H1 (cell line): ENCODE data around the gene ANXA6. TPM values are rescaled to one million over a fixed set of nuclear protein-coding genes. Genes with fewer than 3 reads are reported as not detected.

Experiments
- CTCF ChIA-PET: fragments of 300-600 bp; sonication (Branson Sonifier 250); formaldehyde crosslinking; loops from one replicate; lab custom pipeline; 2021; ENCODE audit not compliant: partially characterized antibody; lab: Charles Lee
- POLR2A ChIA-PET: fragments of 300-600 bp; sonication (Branson Sonifier 250); formaldehyde crosslinking; loops from one replicate; lab custom pipeline; 2021; ENCODE audit warnings: inconsistent platforms; ENCODE audit not compliant: partially characterized antibody; lab: Charles Lee
- DNase-seq, 2 experiments: peaks; one replicate each; pipeline versions ENCODE4 v3.0.0 to v3.0.0-alpha.2; 2010 to 2022; ENCODE audit warnings: low spot score in 2 of 2, low read depth in 1 of 2, mixed read lengths in 1 of 2
- FAIRE-seq: peaks from 2 replicates; lab custom pipeline; 2011; peaks lifted over from hg19 to GRCh38; lab: Jason Lieb, UNC
- H2AFZ ChIP-seq: 2 replicates; pipeline ENCODE4 v1.8.1; 2012; ENCODE audit warnings: low read length, inconsistent platforms
- H2AK5ac ChIP-seq: 2 replicates; pipeline ENCODE4 v1.6.1; 2013; ENCODE audit warnings: low read depth, low read length
- H2BK120ac ChIP-seq: replicated peaks from 2 replicates; pipeline ENCODE3; 2013; ENCODE audit warnings: low read depth, low read length, inconsistent platforms
- H2BK12ac ChIP-seq: 2 replicates; pipeline ENCODE4 v1.6.1; 2013; ENCODE audit warnings: low read depth, low read length
- H2BK15ac ChIP-seq: 2 replicates; pipeline ENCODE4 v1.6.1; 2013; ENCODE audit warnings: low read length
- H2BK20ac ChIP-seq: 2 replicates; pipeline ENCODE4 v1.6.1; 2013; ENCODE audit warnings: low read length
- H2BK5ac ChIP-seq: 2 replicates; pipeline ENCODE4 v1.6.1; 2013; ENCODE audit warnings: low read depth, low read length
- H3K14ac ChIP-seq: 2 replicates; pipeline ENCODE4 v1.6.1; 2013; ENCODE audit warnings: inconsistent platforms; ENCODE audit not compliant: insufficient read length
- H3K18ac ChIP-seq: 2 replicates; pipeline ENCODE4 v1.6.1; 2013; ENCODE audit warnings: low read length; ENCODE audit errors: extremely low read depth
- H3K23ac ChIP-seq: 2 replicates; pipeline ENCODE4 v1.6.1; 2013; ENCODE audit warnings: inconsistent platforms; ENCODE audit not compliant: insufficient read length
- H3K23me2 ChIP-seq: 2 replicates; pipeline ENCODE4 v1.6.1; 2013; ENCODE audit warnings: low read depth, low read length
- H3K27ac ChIP-seq: 2 replicates; pipeline ENCODE4 v1.6.1; 2011; ENCODE audit warnings: low read depth, low read length, inconsistent platforms
- H3K27me3 ChIP-seq, 4 experiments: replicated peaks in 1 of 4; 1 replicate in 1 of 4; 2 replicates in 3 of 4; pipeline versions ENCODE4 v1.6.1 to v1.8.1; 2011 to 2013; ENCODE audit warnings: low read length in 3 of 4, mild to moderate bottlenecking in 3 of 4, inconsistent platforms in 2 of 4, mixed read lengths in 2 of 4, moderate library complexity in 1 of 4; ENCODE audit not compliant: control insufficient read depth in 3 of 4, insufficient read depth in 3 of 4; ENCODE audit errors: extremely low read depth in 1 of 4
- H3K36me3 ChIP-seq, 4 experiments: 2 replicates each; pipeline versions ENCODE4 v1.6.1 to v1.8.1; 2011 to 2013; ENCODE audit warnings: mild to moderate bottlenecking in 4 of 4, low read length in 3 of 4, moderate library complexity in 2 of 4, control low read depth in 1 of 4, inconsistent platforms in 1 of 4; ENCODE audit not compliant: insufficient read depth in 4 of 4, control insufficient read depth in 2 of 4
- H3K4ac ChIP-seq: replicated peaks from 2 replicates; pipeline ENCODE3; 2013; ENCODE audit warnings: low read length, low read depth, mixed read lengths, inconsistent platforms; ENCODE audit not compliant: insufficient read length
- H3K4me1 ChIP-seq, 4 experiments: replicated peaks in 1 of 4; 1 replicate in 1 of 4; 2 replicates in 3 of 4; pipeline versions ENCODE4 v1.6.1 to v1.8.1; 2011 to 2013; ENCODE audit warnings: low read length in 3 of 4, inconsistent platforms in 2 of 4, mixed read lengths in 1 of 4; ENCODE audit not compliant: insufficient read depth in 4 of 4, control insufficient read depth in 3 of 4
- H3K4me2 ChIP-seq, 2 experiments: 2 replicates each; pipeline versions ENCODE4 v1.6.1 to v1.8.1; 2011 to 2013; ENCODE audit warnings: low read depth in 2 of 2, low read length in 2 of 2, control low read depth in 1 of 2, inconsistent platforms in 1 of 2, mild to moderate bottlenecking in 1 of 2; ENCODE audit not compliant: insufficient read depth in 1 of 2
- H3K4me3 ChIP-seq, 4 experiments: fragments of 200-600, 300-600 bp in 1 of 4; sonication (generic), shearing (Covaris generic), sonication (Bioruptor Twin) in 1 of 4; 2 replicates each; pipeline versions ENCODE4 v1.5.1 to v1.8.1; 2011 to 2016; ENCODE audit warnings: low read length in 4 of 4, low read depth in 3 of 4, control low read depth in 2 of 4, inconsistent platforms in 2 of 4, mild to moderate bottlenecking in 2 of 4, mixed read lengths in 1 of 4, moderate library complexity in 1 of 4; ENCODE audit not compliant: insufficient read depth in 2 of 4; ENCODE audit errors: extremely low read depth in 1 of 4
- H3K56ac ChIP-seq: replicated peaks from 2 replicates; pipeline ENCODE3; 2013; ENCODE audit warnings: low read depth, mild to moderate bottlenecking, mixed read lengths, low read length, inconsistent platforms; ENCODE audit not compliant: insufficient read length
- H3K79me1 ChIP-seq: 2 replicates; pipeline ENCODE4 v1.6.1; 2013; ENCODE audit warnings: low read depth, low read length, control low read depth
- H3K79me2 ChIP-seq, 2 experiments: 2 replicates each; pipeline versions ENCODE4 v1.6.1 to v1.8.1; 2012 to 2013; ENCODE audit warnings: low read length in 2 of 2, mild to moderate bottlenecking in 2 of 2, inconsistent platforms in 1 of 2; ENCODE audit not compliant: insufficient read depth in 2 of 2, control insufficient read depth in 1 of 2
- H3K9ac ChIP-seq, 4 experiments: replicated peaks in 1 of 4; 1 replicate in 1 of 4; 2 replicates in 3 of 4; pipeline versions ENCODE4 v1.6.1 to v1.8.1; 2011 to 2013; ENCODE audit warnings: low read depth in 3 of 4, low read length in 3 of 4, control low read depth in 2 of 4, mild to moderate bottlenecking in 2 of 4, moderate library complexity in 2 of 4, inconsistent platforms in 1 of 4; ENCODE audit errors: extremely low read depth in 1 of 4
- H3K9me3 ChIP-seq, 2 experiments: 2 replicates each; pipeline versions ENCODE4 v1.6.1 to v1.8.1; 2012 to 2013; ENCODE audit warnings: mild to moderate bottlenecking in 2 of 2, moderate library complexity in 2 of 2, control low read depth in 1 of 2, inconsistent platforms in 1 of 2, low read depth in 1 of 2, low read length in 1 of 2, mixed read lengths in 1 of 2; ENCODE audit not compliant: insufficient read depth in 2 of 2
- H4K20me1 ChIP-seq, 2 experiments: replicated peaks in 1 of 2; 2 replicates each; pipeline versions ENCODE3 to v1.8.1; 2011 to 2013; ENCODE audit warnings: inconsistent platforms in 2 of 2, low read length in 2 of 2, mild to moderate bottlenecking in 1 of 2; ENCODE audit not compliant: insufficient read depth in 2 of 2, control insufficient read depth in 1 of 2
- H4K5ac ChIP-seq: 2 replicates; pipeline ENCODE4 v1.6.1; 2013; ENCODE audit warnings: low read length, low read depth, mixed read lengths, inconsistent platforms; ENCODE audit not compliant: insufficient read length
- H4K8ac ChIP-seq: 2 replicates; pipeline ENCODE4 v1.8.0; 2013; ENCODE audit warnings: mild to moderate bottlenecking, moderate library complexity, low read length, inconsistent platforms; ENCODE audit not compliant: insufficient read depth; ENCODE audit errors: extremely low read depth
- H4K91ac ChIP-seq: replicated peaks from 2 replicates; pipeline ENCODE3; 2013; ENCODE audit warnings: low read length, mixed read lengths, inconsistent platforms; ENCODE audit not compliant: insufficient read length
- CBX5 ChIP-seq: fragments of 300-800, 300-1000 bp; sonication (generic); IDR thresholded peaks from 2 replicates; pipeline ENCODE4 v1.7.1; 2016; ENCODE audit warnings: antibody characterized with exemption, low read length, low read depth
- KDM4A ChIP-seq: IDR thresholded peaks from one replicate; pipeline ENCODE4 v1.7.1; 2012; ENCODE audit warnings: low read depth, mild to moderate bottlenecking, moderate library complexity, low read length, inconsistent platforms; ENCODE audit not compliant: severe bottlenecking
- WGBS, 2 experiments: shearing (Covaris generic) in 1 of 2; methylation state at CpG; one replicate each; pipeline versions ENCODE4 v1.1.6 to v1.1.7; 2013 to 2015; ENCODE audit warnings: low lambda C conversion rate in 2 of 2, mixed read lengths in 2 of 2, inconsistent platforms in 1 of 2, low coverage in 1 of 2, missing lambda C conversion rate in 1 of 2; ENCODE audit not compliant: insufficient replicate concordance in 2 of 2, insufficient coverage in 1 of 2, insufficient read length in 1 of 2; ENCODE audit errors: extremely low coverage in 1 of 2, missing lambda C conversion rate in 1 of 2; 5-methylcytosine and 5-hydroxymethylcytosine counted together
- polyA plus RNA-seq, 7 experiments: library from polyadenylated mRNA; depleted of rRNA in 3 of 7; stranded (reverse) in 5 of 7; unstranded in 2 of 7; fragments of >200 nt in 5 of 7; fragments of 200-250 nt in 2 of 7; gene quantifications; 1 replicate in 5 of 7; 2 replicates in 1 of 7; 4 replicates in 1 of 7; pipeline versions ENCODE4 v1.2.1 to v1.2.3, GENCODE V29; 2011 to 2013; ENCODE audit warnings: missing spikeins in 2 of 7, mixed read lengths in 2 of 7
- total RNA-seq: library from RNA; stranded (reverse); fragmentation: NEBNext Ultra II Directional; extraction: Animal tissue kit (Norgen Biotek cat#: 25700); gene quantifications from 2 replicates; pipeline ENCODE4 v1.2.1, GENCODE V29; 2021

The ANXA6 gene
- total and polyA plus RNA-seq, 2 of the 8 experiments (the other 6 are each of a cell fraction or from before 2014, with no cell fraction given) = 61.3 to 78.6 TPM

DNA sequence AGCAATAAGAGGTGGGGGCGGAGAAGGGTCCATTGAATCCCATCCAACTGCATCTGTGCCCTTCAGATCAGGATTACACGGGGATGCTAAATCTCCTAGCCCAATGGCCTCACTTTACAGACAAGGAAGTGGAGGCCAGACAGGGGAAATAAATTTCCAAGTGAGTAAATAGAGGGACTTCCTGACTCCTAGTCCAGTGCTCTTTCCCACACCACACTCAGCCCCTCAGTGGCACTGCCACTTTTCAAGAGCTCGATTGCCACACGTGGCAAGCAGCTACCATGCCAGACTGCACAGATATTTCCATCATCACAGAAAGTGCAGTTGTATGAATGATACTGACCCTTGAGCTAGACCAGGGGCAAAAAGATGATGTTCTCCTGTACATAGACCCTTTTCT is 68.6 kb downstream of the ANXA6 start:
- no peak overlapping the region for H3K18ac ChIP-seq
- H2BK20ac ChIP-seq = no peak overlapping the region
- peaks cover 1 to 10% (median 5%) of the 10 kb centered on the region in 4 experiments; a peak in 3 of 7 replicates for H3K4me1 ChIP-seq
- H2AFZ ChIP-seq = no peak overlapping the region
- no peak overlapping the region for H2BK5ac ChIP-seq
- POLR2A ChIA-PET = interaction anchor here (1.5 kb wide), 2 partner anchors 10 to 16 kb away, joined by 3 to 5 read pairs; no protein-coding TSS in a partner anchor
- no peaks in the 10 kb centered on the region for H3K79me2 ChIP-seq
- no peaks in the 10 kb centered on the region; the same call in 1 of the 2 replicates for H3K23me2 ChIP-seq
- no peak overlapping the region for H3K4ac ChIP-seq
- H3K56ac ChIP-seq = no peak overlapping the region
- H2BK120ac ChIP-seq = no peak overlapping the region
- no peaks in the 10 kb centered on the region for H3K79me1 ChIP-seq
- no peak overlapping the region for H3K4me2 ChIP-seq
- no peaks in the 10 kb centered on the region for H4K20me1 ChIP-seq
- H2BK15ac ChIP-seq = no peak overlapping the region
- no peak overlapping the region for H4K91ac ChIP-seq
- no peaks in the 10 kb centered on the region for H3K36me3 ChIP-seq
- H3K4me3 ChIP-seq = no peak overlapping the region
- no peak overlapping the region for H3K23ac ChIP-seq
- no peaks in the 10 kb centered on the region for H3K9me3 ChIP-seq
- no peak overlapping the region for H3K9ac ChIP-seq
- H3K27me3 ChIP-seq = no peaks in the 10 kb centered on the region; a peak in 2 of 7 replicates
- H4K8ac ChIP-seq = no peak overlapping the region
- FAIRE-seq = no peak
- 88% methylated on average over 4 of the region's 4 CpGs; no CpG with 5 or more reads in 1 of the 2 experiments for WGBS, 2 experiments
- no peak overlapping the region for H2BK12ac ChIP-seq
- H2AK5ac ChIP-seq = no peak overlapping the region
- no peak for TF ChIP-seq CBX5
- no peak for TF ChIP-seq KDM4A
- TF ChIP-seq, all 59 proteins: peak for 0
- no peak for DNase-seq
- Histone ChIP-seq H4K5ac (no peak overlapping the region), H3K27ac (no peak overlapping the region), H3K14ac (no peak overlapping the region)
- CTCF ChIA-PET = interaction anchor here (0.8 to 6.1 kb wide), 11 partner anchors 8 to 150 kb away, joined by 3 to 39 read pairs (median 10); partner anchors contain the start of gene TNIP1
